K562 (cell line): Measurements from ENCODE around the gene CDKN2C. TPM values are rescaled to one million over a fixed set of nuclear protein-coding genes. Genes with fewer than 3 reads are reported as not detected.

Experiments used
- BRD4 ChIP-seq: fragments of 200-600 bp; sonication (generic); IDR thresholded peaks from 2 replicates; pipeline ENCODE4 v1.6.1; 2017; ENCODE audit warnings: inconsistent platforms
- ELF1 ChIP-seq: fragments of 200-800 bp; sonication (Bioruptor generic); IDR thresholded peaks from 2 replicates; pipeline ENCODE4 v1.6.1; 2016; ENCODE audit warnings: missing genetic modification characterization, missing compliant biosample characterization
- FOXO4 ChIP-seq: fragments of 450-650 bp; formaldehyde crosslinking; IDR thresholded peaks from 2 replicates; pipeline ENCODE4 v1.4.0; 2020; ENCODE audit warnings: mild to moderate bottlenecking, moderate library complexity
- HIVEP1 ChIP-seq: fragments of 250-450 bp; sonication (Bioruptor Pico); IDR thresholded peaks from 2 replicates; pipeline ENCODE4 v1.4.0; 2020; ENCODE audit warnings: mild to moderate bottlenecking
- HNRNPK ChIP-seq: fragments of 200-400 bp; formaldehyde crosslinking; IDR thresholded peaks from one replicate; pipeline ENCODE4 v1.6.1; 2018; ENCODE audit warnings: mild to moderate bottlenecking, low read depth, low read length; ENCODE audit not compliant: poor library complexity, severe bottlenecking
- MAX ChIP-seq: sonication (generic); formaldehyde crosslinking; IDR thresholded peaks from 2 replicates; pipeline ENCODE4 v1.9.0; 2022; ENCODE audit warnings: mild to moderate bottlenecking, missing genetic modification reagents
- OTX1 ChIP-seq: fragments of 450-650 bp; formaldehyde crosslinking; IDR thresholded peaks from 2 replicates; pipeline ENCODE4 v1.4.0; 2022; ENCODE audit warnings: mild to moderate bottlenecking
- POLR2G ChIP-seq: fragments of 200-400 bp; formaldehyde crosslinking; IDR thresholded peaks from 2 replicates; pipeline ENCODE4 v1.6.1; 2017; ENCODE audit warnings: low read depth, mild to moderate bottlenecking, antibody characterized with exemption, low read length, moderate library complexity
- SRF ChIP-seq, 2 experiments: fragments of 250-450, 450-650 bp in 1 of 2; sonication (Bioruptor Pico) in 1 of 2; sonication (generic) in 1 of 2; formaldehyde crosslinking; IDR thresholded peaks; 2 replicates each; pipeline versions ENCODE4 v1.5.0 to v1.5.1; 2020 to 2022; ENCODE audit warnings: mild to moderate bottlenecking in 1 of 2, missing genetic modification reagents in 1 of 2
- THRB ChIP-seq: fragments of 450-650 bp; formaldehyde crosslinking; conservative IDR thresholded peaks from 2 replicates; pipeline ENCODE4 v1.4.0; 2022; ENCODE audit warnings: mild to moderate bottlenecking, missing genetic modification characterization
- TRIM28 ChIP-seq: fragments of 450-650 bp; IDR thresholded peaks from 2 replicates; pipeline ENCODE4 v1.6.1; 2017
- ZBTB26 ChIP-seq: fragments of 450-650 bp; formaldehyde crosslinking; IDR thresholded peaks from 2 replicates; pipeline ENCODE4 v1.4.0; 2022; ENCODE audit warnings: missing genetic modification characterization
- ZBTB7A ChIP-seq: IDR thresholded peaks from 2 replicates; pipeline ENCODE4 v1.6.1; 2011; ENCODE audit warnings: low read depth, mild to moderate bottlenecking, low read length, moderate library complexity, borderline replicate concordance; ENCODE audit not compliant: control insufficient read depth
- ZC3H11A ChIP-seq: IDR thresholded peaks from 2 replicates; pipeline ENCODE4 v1.6.1; 2012; ENCODE audit warnings: low read depth, low read length, improper control_type of control experiment
- ZNF134 ChIP-seq: fragments of 250-450 bp; sonication (Bioruptor Pico); conservative IDR thresholded peaks from 2 replicates; pipeline ENCODE4 v1.4.0; 2020
- ZNF444 ChIP-seq: fragments of 250-450 bp; sonication (Bioruptor Pico); IDR thresholded peaks from 2 replicates; pipeline ENCODE4 v1.4.0; 2020; ENCODE audit warnings: mild to moderate bottlenecking, moderate library complexity
- ZNF583 ChIP-seq: fragments of 250-450 bp; sonication (Bioruptor Pico); IDR thresholded peaks from 2 replicates; pipeline ENCODE4 v1.4.0; 2020
- ZNF780A ChIP-seq: fragments of 250-450 bp; sonication (Bioruptor Pico); IDR thresholded peaks from 2 replicates; pipeline ENCODE4 v1.5.0; 2021; ENCODE audit warnings: mild to moderate bottlenecking
- polyA plus RNA-seq, 8 experiments: library from polyadenylated mRNA; depleted of rRNA in 4 of 8; stranded (reverse) in 5 of 8; unstranded in 3 of 8; fragments of >200 nt; fragmentation: Nextera tagmentation in 2 of 8; fragmentation: Illumina TruSeq in 1 of 8; extraction: Ambion mirVana in 2 of 8; extraction: Trizol in 1 of 8; gene quantifications; 2 replicates each; pipeline versions ENCODE4 v1.2.1 to v1.2.3, GENCODE V29; 2011 to 2014; ENCODE audit warnings: inconsistent platforms in 1 of 8, missing spikeins in 1 of 8
- total RNA-seq, 7 experiments: library from RNA; depleted of rRNA in 6 of 7; stranded (reverse); fragments of >200 nt in 6 of 7; fragmentation: Illumina TruSeq in 2 of 7; extraction: Trizol in 2 of 7; gene quantifications; 2 replicates each; pipeline versions ENCODE4 v1.2.1 to v1.2.3, GENCODE V29; 2011 to 2021; ENCODE audit warnings: low replicate concordance in 1 of 7
- TF ChIP-seq, protein P1 (sequence below): fragments of 450-650 bp; IDR thresholded peaks from 2 replicates; pipeline ENCODE4 v1.7.0; 2016; ENCODE audit warnings: borderline replicate concordance
- TF ChIP-seq, protein P2 (sequence below): fragments of 250-450 bp; sonication (Bioruptor Pico); IDR thresholded peaks from 2 replicates; pipeline ENCODE4 v1.8.0; 2022; ENCODE audit warnings: moderate library complexity, mild to moderate bottlenecking, inconsistent platforms

CDKN2C gene
- total and polyA plus RNA-seq, 9 of the 15 experiments (the other 6 are each of a cell fraction or from before 2014, with no cell fraction given), result 11.9 to 74.3 (median 45.9) TPM

- TF ChIP-seq HIVEP1 (no peak), ZC3H11A (no peak), ZNF583 (no peak), ZNF444 (CRISPR knock-in tag) (no peak), ZNF780A (no peak), SRF (CRISPR knock-in tag; IDR thresholded peaks at IDR 0.05) (peak in 1 of 2 experiments; percentile 58; a peak in 1 of 4 replicates), ZBTB7A (0 out of 2 replicates have a peak, but pooled peaks have one; percentile 32), MAX (no peak), BRD4 (peak; percentile 43), FOXO4 (CRISPR knock-in tag) (no peak), HNRNPK (no peak), THRB (CRISPR knock-in tag) (no peak), ZBTB26 (no peak), ZNF134 (CRISPR knock-in tag) (no peak), OTX1 (CRISPR knock-in tag) (no peak), POLR2G (peak; percentile 85), TRIM28 (no peak), ELF1 (tag) (peak; percentile 27; the same call in 1 of the 2 replicates)
- TF ChIP-seq, protein P1, sequence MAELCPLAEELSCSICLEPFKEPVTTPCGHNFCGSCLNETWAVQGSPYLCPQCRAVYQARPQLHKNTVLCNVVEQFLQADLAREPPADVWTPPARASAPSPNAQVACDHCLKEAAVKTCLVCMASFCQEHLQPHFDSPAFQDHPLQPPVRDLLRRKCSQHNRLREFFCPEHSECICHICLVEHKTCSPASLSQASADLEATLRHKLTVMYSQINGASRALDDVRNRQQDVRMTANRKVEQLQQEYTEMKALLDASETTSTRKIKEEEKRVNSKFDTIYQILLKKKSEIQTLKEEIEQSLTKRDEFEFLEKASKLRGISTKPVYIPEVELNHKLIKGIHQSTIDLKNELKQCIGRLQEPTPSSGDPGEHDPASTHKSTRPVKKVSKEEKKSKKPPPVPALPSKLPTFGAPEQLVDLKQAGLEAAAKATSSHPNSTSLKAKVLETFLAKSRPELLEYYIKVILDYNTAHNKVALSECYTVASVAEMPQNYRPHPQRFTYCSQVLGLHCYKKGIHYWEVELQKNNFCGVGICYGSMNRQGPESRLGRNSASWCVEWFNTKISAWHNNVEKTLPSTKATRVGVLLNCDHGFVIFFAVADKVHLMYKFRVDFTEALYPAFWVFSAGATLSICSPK, result no peak
- TF ChIP-seq, protein P2, sequence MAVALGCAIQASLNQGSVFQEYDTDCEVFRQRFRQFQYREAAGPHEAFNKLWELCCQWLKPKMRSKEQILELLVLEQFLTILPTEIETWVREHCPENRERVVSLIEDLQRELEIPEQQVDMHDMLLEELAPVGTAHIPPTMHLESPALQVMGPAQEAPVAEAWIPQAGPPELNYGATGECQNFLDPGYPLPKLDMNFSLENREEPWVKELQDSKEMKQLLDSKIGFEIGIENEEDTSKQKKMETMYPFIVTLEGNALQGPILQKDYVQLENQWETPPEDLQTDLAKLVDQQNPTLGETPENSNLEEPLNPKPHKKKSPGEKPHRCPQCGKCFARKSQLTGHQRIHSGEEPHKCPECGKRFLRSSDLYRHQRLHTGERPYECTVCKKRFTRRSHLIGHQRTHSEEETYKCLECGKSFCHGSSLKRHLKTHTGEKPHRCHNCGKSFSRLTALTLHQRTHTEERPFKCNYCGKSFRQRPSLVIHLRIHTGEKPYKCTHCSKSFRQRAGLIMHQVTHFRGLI (CRISPR knock-in tag), result no peak
Measured at GRCh38 chr1:50978144-50978851, 8.3 kb downstream of the CDKN2C start (continued).
